ENCODE data around the gene GUCA1A. TPM values are rescaled to one million over a fixed set of nuclear protein-coding genes. Genes with fewer than 3 reads are reported as not detected.

GUCA1A gene
- total RNA-seq, 3 donors from 2014 or later (not counting 1 experiment from before 2014, with no cell fraction given) = not detected

GRCh38 chr6:42171813-42172581 is 1.2 kb upstream of the GUCA1A start:
- no peaks in the 10 kb centered on the region for H3K4me1 Mint-ChIP-seq
- no peak overlapping the region for H3K27ac ChIP-seq (ENCODE audit: low read length)
- no peak for ATAC-seq
- no peak overlapping the region for H3K4me3 Mint-ChIP-seq
- no peaks in the 10 kb centered on the region for H3K36me3 Mint-ChIP-seq
- DNase-seq = no peak
- no peaks in the 10 kb centered on the region for H3K9me3 ChIP-seq (ENCODE audit: control insufficient read depth, insufficient read depth, low read length)
- H3K4me1 ChIP-seq (ENCODE audit: control insufficient read depth, insufficient read depth, low read length) = no peaks in the 10 kb centered on the region
- no peaks in the 10 kb centered on the region for H3K36me3 ChIP-seq (ENCODE audit: control insufficient read depth, insufficient read depth, low read length)
- WGBS (ENCODE audit: insufficient coverage) = 91% methylated on average over 7 of the region's 7 CpGs
- H3K27me3 ChIP-seq (ENCODE audit: control insufficient read depth, insufficient read depth, low read length) = no peaks in the 10 kb centered on the region
- intact Hi-C loops (cut with micrococcal nuclease) = no loop called here
- H3K9me3 Mint-ChIP-seq = no peaks in the 10 kb centered on the region
- no peak for TF ChIP-seq CTCF (IDR thresholded peaks at IDR 0.05)
- H3K27ac Mint-ChIP-seq = no peak overlapping the region
- no peak overlapping the region for H3K4me3 ChIP-seq (ENCODE audit: low read length)
- H3K27me3 Mint-ChIP-seq (ENCODE audit: low read depth in 2 of 2) = peaks cover 0 to 8% of the 10 kb centered on the region in 2 donors

GRCh38 chr6:42175860-42176259 is 2.7 kb downstream of the GUCA1A start:
- H3K4me1 ChIP-seq (ENCODE audit: control insufficient read depth, insufficient read depth, low read length) = peaks cover 7% of the 10 kb centered on the region
- peaks cover 7 to 9% of the 10 kb centered on the region in 2 donors for H3K27me3 Mint-ChIP-seq (ENCODE audit: low read depth in 2 of 2)
- peaks cover 0 to 5% of the 10 kb centered on the region in 2 donors for H3K4me1 Mint-ChIP-seq

GRCh38 chr6:42176981-42177380 is 3.8 kb downstream of the GUCA1A start:
- Mint-ChIP-seq H3K9me3 (no peaks in the 10 kb centered on the region), H3K27me3 (ENCODE audit: low read depth in 2 of 2) (peaks cover 7 to 9% of the 10 kb centered on the region in 2 donors)

More at GRCh38 chr6:42175860-42176259, 2.7 kb downstream of the GUCA1A start:
- WGBS (ENCODE audit: insufficient coverage) = 90% methylated on average over 5 of the region's 5 CpGs
- Mint-ChIP-seq H3K4me3 (no peak overlapping the region), H3K27ac (no peak overlapping the region), H3K9me3 (no peaks in the 10 kb centered on the region), H3K36me3 (no peaks in the 10 kb centered on the region)
- ATAC-seq (no peak), DNase-seq (peak in 1 of 2 donors; percentile 12)
- no peaks in the 10 kb centered on the region for H3K9me3 ChIP-seq (ENCODE audit: control insufficient read depth, insufficient read depth, low read length)
- H3K27ac ChIP-seq (ENCODE audit: low read length) = no peak overlapping the region
- intact Hi-C loops (cut with micrococcal nuclease) = no loop called here
- H3K36me3 ChIP-seq (ENCODE audit: control insufficient read depth, insufficient read depth, low read length) = no peaks in the 10 kb centered on the region
- H3K4me3 ChIP-seq (ENCODE audit: low read length) = no peak overlapping the region
- no peaks in the 10 kb centered on the region for H3K27me3 ChIP-seq (ENCODE audit: control insufficient read depth, insufficient read depth, low read length)
- no peak for TF ChIP-seq CTCF (IDR thresholded peaks at IDR 0.05)

More at GRCh38 chr6:42176981-42177380, 3.8 kb downstream of the GUCA1A start:
- TF ChIP-seq CTCF (IDR thresholded peaks at IDR 0.05) = no peak
- Histone ChIP-seq H3K27me3 (ENCODE audit: control insufficient read depth, insufficient read depth, low read length) (no peaks in the 10 kb centered on the region), H3K4me1 (ENCODE audit: control insufficient read depth, insufficient read depth, low read length) (peaks cover 7% of the 10 kb centered on the region), H3K9me3 (ENCODE audit: control insufficient read depth, insufficient read depth, low read length) (no peaks in the 10 kb centered on the region), H3K36me3 (ENCODE audit: control insufficient read depth, insufficient read depth, low read length) (no peaks in the 10 kb centered on the region), H3K27ac (ENCODE audit: low read length) (no peak overlapping the region), H3K4me3 (ENCODE audit: low read length) (no peak overlapping the region)
- Mint-ChIP-seq H3K4me3 (no peak overlapping the region), H3K36me3 (no peaks in the 10 kb centered on the region), H3K27ac (no peak overlapping the region), H3K4me1 (peaks cover 0 to 5% of the 10 kb centered on the region in 2 donors)
- intact Hi-C loops (cut with micrococcal nuclease) = no loop called here
- ATAC-seq (no peak), DNase-seq (no peak)

Data from natural killer cell (primary cell).